GM21390 (cell line): Measurements from ENCODE around the gene EIPR1.

Experiments used
- ATAC-seq: cut with Tn5 transposase; IDR thresholded peaks from one replicate; pipeline ENCODE4 v1.9.1; 2021; ENCODE audit not compliant: unreplicated experiment

Gene EIPR1

GRCh38 chr2:3223080-3223923 is 154.3 kb downstream of the EIPR1 start:
- peak; percentile 93 for ATAC-seq

GRCh38 chr2:3222636-3223035 is 155.0 kb downstream of the EIPR1 start:
- ATAC-seq: peak; percentile 46

DNA sequence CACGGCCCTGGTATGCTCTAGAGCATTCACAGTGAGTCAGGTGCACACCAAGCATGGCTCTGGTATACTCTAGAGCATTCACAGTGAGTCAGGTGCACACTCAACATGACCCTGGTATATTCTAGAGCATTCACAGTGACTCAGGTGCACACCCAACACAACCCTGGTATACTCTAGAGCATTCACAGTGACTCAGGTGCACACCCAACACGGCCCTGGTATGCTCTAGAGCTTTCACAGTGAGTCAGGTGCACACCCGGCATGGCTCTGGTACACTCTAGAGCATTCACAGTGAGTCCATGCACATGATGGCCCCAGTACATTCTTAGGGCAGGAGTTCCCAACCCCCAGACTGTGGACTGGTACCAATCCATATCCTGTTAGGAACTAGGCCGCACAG is 158.1 kb downstream of the EIPR1 start:
- no peak for ATAC-seq

- ATAC-seq: no peak
Measured at GRCh38 chr2:3217646-3218045, 160.0 kb downstream of the EIPR1 start.

GRCh38 chr2:3216841-3217495 is 160.7 kb downstream of the EIPR1 start:
- ATAC-seq: no peak

DNA sequence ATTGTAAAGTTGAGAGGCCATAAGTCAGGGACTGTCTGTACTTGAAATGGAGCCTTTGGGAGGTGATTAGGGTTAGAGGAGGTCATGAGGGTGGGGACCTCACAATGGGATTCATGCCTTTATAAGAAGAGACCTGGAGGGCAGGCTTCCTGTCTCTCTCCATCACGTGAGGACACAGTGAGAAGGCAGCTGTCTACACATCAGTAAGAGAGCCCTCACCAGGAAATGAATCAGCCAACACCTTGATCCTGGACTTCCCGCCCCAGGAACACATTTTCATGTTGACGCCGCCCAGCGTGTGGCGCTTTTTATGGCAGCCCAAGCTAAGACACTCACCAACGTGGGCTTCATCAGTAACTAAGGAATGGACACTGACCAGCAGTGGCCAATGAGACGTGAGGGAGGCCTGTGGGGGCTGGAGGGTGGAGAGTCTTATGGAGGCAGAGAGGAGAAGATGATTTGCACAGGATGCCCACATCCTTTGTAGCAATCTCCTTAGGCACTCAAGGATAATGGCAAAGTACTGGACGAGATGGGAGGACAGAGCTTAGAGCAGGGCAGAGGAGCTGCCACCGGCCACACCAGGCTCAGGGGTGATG is 162.7 kb downstream of the EIPR1 start:
- no peak for ATAC-seq

DNA sequence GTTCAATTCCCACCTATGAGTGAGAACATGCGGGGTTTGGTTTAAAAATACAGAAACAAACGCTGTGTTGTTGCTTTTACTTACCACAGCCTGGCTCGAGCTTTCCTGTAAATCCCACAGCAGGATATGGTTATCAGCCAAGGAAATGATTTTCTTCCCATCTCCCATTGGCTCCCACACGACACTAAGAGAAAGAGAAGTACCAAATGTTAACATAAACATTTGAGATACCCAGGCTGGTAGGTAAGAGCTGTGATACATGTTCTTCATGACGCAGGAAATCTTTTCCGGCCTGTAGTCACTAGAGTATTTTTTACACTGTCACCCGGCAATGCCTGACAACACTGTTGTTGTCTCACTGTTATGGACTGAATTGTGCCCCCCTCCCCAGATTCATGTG is 163.6 kb downstream of the EIPR1 start:
- no peak for ATAC-seq

DNA sequence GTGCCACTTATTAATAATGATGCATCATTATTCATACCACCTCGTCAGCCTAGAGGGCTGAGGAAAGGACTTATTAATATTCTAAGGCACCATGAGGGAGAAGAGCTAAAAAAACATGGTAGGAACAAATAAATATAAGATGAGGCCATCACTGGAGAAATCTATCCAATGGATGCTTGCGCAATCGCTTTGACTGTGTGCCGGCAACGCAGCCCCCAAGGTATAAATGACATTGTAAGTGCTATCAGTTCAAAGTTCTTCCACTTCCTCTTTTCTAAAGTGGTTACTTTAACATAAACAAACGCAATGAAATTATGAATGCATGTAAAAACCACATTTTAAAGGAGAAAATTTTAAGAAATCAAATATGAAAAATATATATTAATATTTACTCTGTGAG is 164.6 kb downstream of the EIPR1 start:
- ATAC-seq: no peak

DNA sequence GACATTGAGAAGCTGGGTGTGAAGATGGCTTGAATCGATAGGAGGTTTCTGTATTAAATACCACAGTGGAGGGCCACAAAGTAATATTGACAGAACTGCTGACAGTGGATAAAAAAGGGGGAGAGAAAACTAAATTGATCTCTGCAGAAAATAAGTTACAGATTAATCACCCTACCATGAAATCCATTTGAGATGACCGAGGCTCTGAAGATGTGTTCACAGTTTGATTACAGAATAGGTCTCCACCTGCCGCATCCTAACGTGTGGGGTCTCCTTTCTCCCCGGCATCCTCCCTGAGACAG is 165.6 kb downstream of the EIPR1 start:
- ATAC-seq: no peak

DNA sequence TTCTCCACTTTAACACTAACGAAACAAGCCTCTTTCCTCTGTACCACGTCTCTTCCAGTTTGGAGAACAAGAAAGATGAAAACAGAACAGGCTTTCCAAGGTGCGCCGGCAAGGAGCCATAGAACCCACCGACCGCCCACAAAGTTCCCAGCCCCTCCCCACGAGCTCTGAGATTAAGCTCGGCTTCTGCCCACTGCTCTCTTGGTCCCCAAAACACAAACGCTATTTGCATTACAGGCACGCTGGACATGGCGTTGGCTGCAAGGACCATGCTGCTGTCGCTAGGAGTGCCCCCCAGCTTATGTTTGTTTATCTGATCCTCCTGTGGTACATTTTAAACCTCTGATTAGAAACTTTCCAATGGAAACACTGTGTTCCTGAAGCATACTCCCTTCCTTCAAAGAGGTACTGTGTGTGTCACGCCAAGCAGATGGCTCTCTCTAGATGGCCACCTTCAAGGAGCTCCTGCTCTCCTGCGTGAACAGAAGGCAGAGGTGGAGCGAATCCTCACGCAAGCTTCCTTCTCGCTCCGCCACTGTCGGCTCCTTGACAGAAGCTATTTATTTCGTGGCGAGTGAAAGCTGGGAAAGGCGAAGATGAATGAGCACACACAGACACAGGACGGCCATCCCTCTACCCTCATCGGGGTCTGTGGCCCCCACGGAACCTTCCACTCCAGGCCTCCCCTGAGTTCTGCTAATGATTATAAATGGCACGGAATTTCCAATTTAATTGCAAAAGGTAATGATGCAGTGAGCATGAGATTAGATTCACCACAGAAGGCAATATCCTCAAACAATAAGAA is 166.2 kb downstream of the EIPR1 start:
- ATAC-seq: no peak

DNA sequence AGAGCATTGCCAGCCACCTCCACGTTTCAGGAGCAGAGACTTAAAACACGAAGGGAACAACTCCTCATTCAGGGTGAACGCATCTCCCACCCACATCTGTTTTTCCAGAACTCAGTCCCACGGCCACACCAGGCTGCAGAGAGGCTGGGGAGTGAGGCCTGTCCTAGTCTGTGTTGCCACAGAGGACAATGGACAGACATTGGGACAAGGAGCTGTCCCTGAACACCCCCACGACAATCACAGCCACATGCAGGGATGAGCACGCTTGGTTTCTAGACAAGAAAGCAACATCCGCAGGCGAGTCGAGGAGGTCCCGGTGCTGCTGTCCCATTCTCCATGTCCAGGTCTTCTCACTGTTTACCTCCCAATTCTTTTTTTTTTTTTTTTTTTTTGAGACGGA is 167.4 kb downstream of the EIPR1 start:
- no peak for ATAC-seq

- no peak for ATAC-seq
Measured at GRCh38 chr2:3209258-3209657, 168.4 kb downstream of the EIPR1 start.

- no peak for ATAC-seq
Measured at GRCh38 chr2:3208591-3208990, 169.0 kb downstream of the EIPR1 start.

DNA sequence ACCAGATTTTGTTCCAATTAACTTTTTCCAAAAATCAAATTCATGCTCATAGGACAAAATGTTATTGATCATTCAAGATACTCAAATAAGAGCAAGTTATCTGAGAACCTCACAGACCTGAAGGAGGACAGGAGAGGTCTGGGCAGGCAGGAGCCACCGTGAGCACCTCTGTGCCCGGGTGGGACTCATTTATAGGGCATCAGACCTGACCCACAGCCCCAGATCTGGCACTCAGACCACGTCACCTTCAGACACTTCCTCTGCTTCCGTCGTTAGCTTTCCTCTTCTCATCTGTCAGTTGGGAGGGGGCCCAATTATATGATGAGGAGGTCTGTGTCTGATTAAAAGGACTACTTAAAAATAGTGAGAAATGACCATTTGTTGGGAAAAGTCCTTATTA is 169.4 kb downstream of the EIPR1 start:
- ATAC-seq: no peak

DNA sequence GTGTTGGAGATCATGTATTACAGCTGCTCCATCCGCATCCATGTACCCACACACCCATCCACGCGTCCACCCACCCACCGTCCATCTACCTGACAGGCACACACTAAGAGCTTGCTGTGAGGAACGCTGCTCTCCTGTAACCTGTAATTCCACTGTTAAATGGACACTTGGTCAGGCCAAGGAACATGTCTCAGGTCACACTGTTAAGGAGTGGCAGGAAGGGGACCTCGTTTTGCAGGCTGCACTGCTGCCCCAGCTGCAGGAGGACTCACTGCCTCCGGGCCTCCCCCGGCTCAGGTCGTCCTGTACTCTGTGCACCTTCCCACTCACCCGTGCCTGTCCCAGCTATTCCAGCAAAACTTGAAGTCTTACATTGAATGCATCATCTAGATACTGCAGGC is 170.5 kb downstream of the EIPR1 start:
- no peak for ATAC-seq

GRCh38 chr2:3205845-3206244 is 171.8 kb downstream of the EIPR1 start:
- ATAC-seq: no peak

- ATAC-seq: no peak
Measured at GRCh38 chr2:3204031-3204821, 173.4 kb downstream of the EIPR1 start.

- ATAC-seq: no peak
Measured at GRCh38 chr2:3203497-3204019, 174.1 kb downstream of the EIPR1 start.

- no peak for ATAC-seq
Measured at GRCh38 chr2:3202926-3203325, 174.7 kb downstream of the EIPR1 start.

- ATAC-seq: no peak
Measured at GRCh38 chr2:3201281-3201680, 176.3 kb downstream of the EIPR1 start.
